Measurements from ENCODE around the gene DOK6. TPM values are rescaled to one million over a fixed set of nuclear protein-coding genes. Genes with fewer than 3 reads are reported as not detected.

The DOK6 gene
- total RNA-seq, 1 experiment from 2014 or later, result 4.1 TPM

GRCh38 chr18:69789794-69790193 is 389.1 kb downstream of the DOK6 start:
- H3K27ac Mint-ChIP-seq, result no peak overlapping the region
- POLR2A ChIA-PET, result no interaction called here
- H3K4me3 Mint-ChIP-seq, result no peak overlapping the region
- TF ChIP-seq ETV6 (CRISPR knock-in tag; IDR thresholded peaks at IDR 0.05) (no peak), GABPB1 (CRISPR knock-in tag; IDR thresholded peaks at IDR 0.05) (peak; percentile 54)
- peaks cover 3% of the 10 kb centered on the region for H3K4me1 Mint-ChIP-seq
- no peaks in the 10 kb centered on the region for H3K9me3 Mint-ChIP-seq
- H3K36me3 Mint-ChIP-seq, result no peaks in the 10 kb centered on the region
- DNase-seq (ENCODE audit: low spot score) (no peak), ATAC-seq (no peak)
- CTCF ChIA-PET, result no interaction called here
- H3K27me3 Mint-ChIP-seq (ENCODE audit: low read depth), result no peaks in the 10 kb centered on the region

GRCh38 chr18:69790649-69791048 is 390.0 kb downstream of the DOK6 start:
- H3K36me3 Mint-ChIP-seq, result no peaks in the 10 kb centered on the region
- H3K4me3 Mint-ChIP-seq, result no peak overlapping the region
- ATAC-seq, result no peak
- H3K27ac Mint-ChIP-seq, result no peak overlapping the region
- TF ChIP-seq ZNF219 (CRISPR knock-in tag; IDR thresholded peaks at IDR 0.05; ENCODE audit: borderline replicate concordance), result no peak
- no peak for TF ChIP-seq IRF1 (CRISPR knock-in tag; IDR thresholded peaks at IDR 0.05)
- no peaks in the 10 kb centered on the region for H3K9me3 Mint-ChIP-seq
- H3K4me1 Mint-ChIP-seq, result peaks cover 3% of the 10 kb centered on the region
- no peaks in the 10 kb centered on the region for H3K27me3 Mint-ChIP-seq (ENCODE audit: low read depth)
- DNase-seq (ENCODE audit: low spot score), result no peak
- POLR2A ChIA-PET, result no interaction called here
- CTCF ChIA-PET, result no interaction called here

GRCh38 chr18:69795791-69796190 is 395.1 kb downstream of the DOK6 start:
- no peaks in the 10 kb centered on the region for H3K27me3 Mint-ChIP-seq (ENCODE audit: low read depth)
- no peaks in the 10 kb centered on the region; the same call in 1 of the 2 replicates for H3K4me1 Mint-ChIP-seq
- H3K4me3 Mint-ChIP-seq, result no peak overlapping the region
- 0 out of 2 replicates have a peak, but pooled peaks have one; percentile 41 for ATAC-seq
- POLR2A ChIA-PET, result no interaction called here
- H3K27ac Mint-ChIP-seq, result no peak overlapping the region; the same call in 1 of the 2 replicates
- CTCF ChIA-PET, result no interaction called here
- no peaks in the 10 kb centered on the region for H3K36me3 Mint-ChIP-seq
- TF ChIP-seq ZNF232 (CRISPR knock-in tag; IDR thresholded peaks at IDR 0.05), result no peak
- no peak for TF ChIP-seq FOXP4 (CRISPR knock-in tag; IDR thresholded peaks at IDR 0.05)
- no peak for TF ChIP-seq CREM (CRISPR knock-in tag; IDR thresholded peaks at IDR 0.05)
- no peak for TF ChIP-seq ZNF425 (CRISPR knock-in tag; conservative IDR thresholded peaks at IDR 0.05)
- TF ChIP-seq ZNF416 (CRISPR knock-in tag; IDR thresholded peaks at IDR 0.05), result no peak
- TF ChIP-seq TEAD4 (CRISPR knock-in tag; IDR thresholded peaks at IDR 0.05), result no peak
- TF ChIP-seq GRHL2 (CRISPR knock-in tag; IDR thresholded peaks at IDR 0.05; ENCODE audit: insufficient replicate concordance, severe bottlenecking), result no peak
- no peak for TF ChIP-seq ZNF317 (CRISPR knock-in tag; IDR thresholded peaks at IDR 0.05; ENCODE audit: borderline replicate concordance, low read depth)
- TF ChIP-seq ATF1 (CRISPR knock-in tag; IDR thresholded peaks at IDR 0.05), result no peak
- TF ChIP-seq RORB (CRISPR knock-in tag; IDR thresholded peaks at IDR 0.05), result no peak
- TF ChIP-seq JUN (CRISPR knock-in tag; IDR thresholded peaks at IDR 0.05), result no peak
- TF ChIP-seq FOXJ3 (CRISPR knock-in tag; IDR thresholded peaks at IDR 0.05; ENCODE audit: borderline replicate concordance), result no peak
- TF ChIP-seq SMAD4 (CRISPR knock-in tag; IDR thresholded peaks at IDR 0.05), result no peak
- TF ChIP-seq NFATC4 (CRISPR knock-in tag; IDR thresholded peaks at IDR 0.05), result no peak
- no peak for TF ChIP-seq ZBTB21 (CRISPR knock-in tag; IDR thresholded peaks at IDR 0.05; ENCODE audit: borderline replicate concordance)
- no peak for TF ChIP-seq GABPB1 (CRISPR knock-in tag; IDR thresholded peaks at IDR 0.05)
- TF ChIP-seq ARID4B (CRISPR knock-in tag; IDR thresholded peaks at IDR 0.05; ENCODE audit: borderline replicate concordance), result no peak
- no peak for TF ChIP-seq FOXP1 (CRISPR knock-in tag; IDR thresholded peaks at IDR 0.05; ENCODE audit: borderline replicate concordance)
- no peak for TF ChIP-seq ATF3 (CRISPR knock-in tag; conservative IDR thresholded peaks at IDR 0.05)
- TF ChIP-seq MLX (CRISPR knock-in tag; IDR thresholded peaks at IDR 0.05), result no peak
- DNase-seq (ENCODE audit: low spot score), result no peak
- H3K9me3 Mint-ChIP-seq, result no peaks in the 10 kb centered on the region

Data from WTC11 (cell line).